ENCODE data around the gene RSPO1. TPM values are rescaled to one million over a fixed set of nuclear protein-coding genes. Genes with fewer than 3 reads are reported as not detected.

Gene RSPO1
- total and polyA plus RNA-seq, 2 of the 13 experiments (the other 11 are each of a cell fraction or from before 2014, with no cell fraction given) = not detected

DNA sequence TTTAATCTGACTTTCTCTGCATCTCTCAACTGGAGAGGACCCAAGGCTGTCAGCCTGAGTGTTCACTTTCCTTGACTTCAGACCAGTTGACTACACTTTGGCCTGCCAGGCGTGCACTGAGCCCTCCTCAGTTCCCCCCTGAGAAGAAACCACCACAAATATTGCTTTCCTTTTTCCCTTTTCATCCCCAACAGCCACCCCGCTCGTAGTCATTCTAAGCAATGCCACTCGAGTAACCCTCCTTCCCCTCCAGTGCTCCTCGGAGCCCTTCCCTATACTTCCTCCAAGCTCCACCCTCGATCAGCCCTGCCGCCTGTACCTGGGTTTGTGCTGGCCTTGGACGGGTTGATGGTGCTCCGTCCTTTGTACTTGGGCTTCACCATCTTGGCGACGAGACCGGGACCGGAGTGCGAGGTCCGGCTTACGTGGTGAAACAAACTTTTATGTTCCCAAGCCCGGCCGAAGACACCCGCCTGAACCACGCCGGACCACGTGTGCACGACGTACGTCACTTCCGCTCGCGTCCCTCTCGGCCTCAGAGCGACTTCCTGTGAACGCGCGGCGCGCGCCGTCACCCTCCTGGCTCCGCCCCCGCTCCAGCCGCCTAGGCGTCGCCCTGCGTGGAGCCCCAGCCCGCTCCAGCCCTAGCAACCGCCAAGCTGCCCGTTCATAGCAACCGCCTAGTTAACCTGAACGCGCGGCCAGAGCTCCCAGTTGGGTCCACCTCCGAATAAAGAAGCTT is 39.1 kb downstream of the RSPO1 start, which contains the start of gene GNL2 (continued):
- TF ChIP-seq ZNF138 (CRISPR knock-in tag; IDR thresholded peaks at IDR 0.05; ENCODE audit: low read depth) = peak; percentile 78; the same call in 1 of the 2 replicates
- TF ChIP-seq REPIN1 (CRISPR knock-in tag; IDR thresholded peaks at IDR 0.05; ENCODE audit: borderline replicate concordance, low read depth) = peak; percentile 47; the same call in 1 of the 2 replicates
- peak; percentile 28 for TF ChIP-seq CTCF (CRISPR knock-in tag; IDR thresholded peaks at IDR 0.05)
- 0 out of 2 replicates have a peak, but pooled peaks have one; percentile 74 for TF ChIP-seq EED (CRISPR knock-in tag; IDR thresholded peaks at IDR 0.05)
- no peak for TF ChIP-seq ZNF775 (CRISPR knock-in tag; IDR thresholded peaks at IDR 0.05; ENCODE audit: borderline replicate concordance)
- 0 out of 2 replicates have a peak, but pooled peaks have one; percentile 21 for TF ChIP-seq TFE3 (CRISPR knock-in tag; IDR thresholded peaks at IDR 0.05)
- no peak for TF ChIP-seq ZNF558 (CRISPR knock-in tag; IDR thresholded peaks at IDR 0.05; ENCODE audit: borderline replicate concordance)
- TF ChIP-seq, protein P1, sequence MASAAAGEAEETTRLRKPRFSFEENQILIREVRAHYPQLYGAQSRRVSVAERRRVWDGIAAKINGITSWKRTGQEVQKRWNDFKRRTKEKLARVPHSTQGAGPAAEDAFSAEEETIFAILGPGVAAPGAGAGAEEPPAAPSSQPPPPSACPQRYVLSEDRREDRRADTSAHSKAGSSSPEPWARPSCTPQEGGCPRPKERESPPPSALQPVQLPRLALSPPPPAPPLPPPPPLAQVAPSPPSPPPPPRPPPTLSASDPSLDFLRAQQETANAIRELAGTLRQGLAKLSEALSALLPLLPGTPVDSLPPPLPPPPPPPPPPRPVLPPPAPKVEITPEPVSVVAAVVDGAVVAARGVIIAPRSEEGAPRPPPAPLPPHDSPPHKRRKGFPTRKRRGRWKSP (CRISPR knock-in tag; IDR thresholded peaks at IDR 0.05) = no peak
- TF ChIP-seq ZNF660 (CRISPR knock-in tag; IDR thresholded peaks at IDR 0.05; ENCODE audit: borderline replicate concordance, low read depth) = no peak
- TF ChIP-seq PREB (CRISPR knock-in tag; IDR thresholded peaks at IDR 0.05) = no peak
- TF ChIP-seq MEF2D (CRISPR knock-in tag; IDR thresholded peaks at IDR 0.05) = peak; percentile 51; the same call in 1 of the 2 replicates
- TF ChIP-seq RELA (CRISPR knock-in tag; IDR thresholded peaks at IDR 0.05) = no peak
- TF ChIP-seq, protein P2, sequence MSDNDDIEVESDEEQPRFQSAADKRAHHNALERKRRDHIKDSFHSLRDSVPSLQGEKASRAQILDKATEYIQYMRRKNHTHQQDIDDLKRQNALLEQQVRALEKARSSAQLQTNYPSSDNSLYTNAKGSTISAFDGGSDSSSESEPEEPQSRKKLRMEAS (IDR thresholded peaks at IDR 0.05) = peak; percentile 99
- TF ChIP-seq ZSCAN5A (CRISPR knock-in tag; IDR thresholded peaks at IDR 0.05; ENCODE audit: borderline replicate concordance) = no peak
- no peak for TF ChIP-seq FOXM1 (CRISPR knock-in tag; IDR thresholded peaks at IDR 0.05)
- peak; percentile 31; the same call in 1 of the 2 replicates for TF ChIP-seq CBX5 (CRISPR knock-in tag; IDR thresholded peaks at IDR 0.05; ENCODE audit: borderline replicate concordance)
- TF ChIP-seq ZNF816 (CRISPR knock-in tag; IDR thresholded peaks at IDR 0.05; ENCODE audit: borderline replicate concordance) = no peak
- TF ChIP-seq ZSCAN21 (CRISPR knock-in tag; IDR thresholded peaks at IDR 0.05; ENCODE audit: borderline replicate concordance) = no peak
- no peak for TF ChIP-seq ONECUT2 (CRISPR knock-in tag; IDR thresholded peaks at IDR 0.05)
- TF ChIP-seq MAFF (IDR thresholded peaks at IDR 0.05; ENCODE audit: low read depth, low read length) = no peak
- TF ChIP-seq ZNF34 (CRISPR knock-in tag; IDR thresholded peaks at IDR 0.05; ENCODE audit: borderline replicate concordance) = no peak
- TF ChIP-seq KAT2B (IDR thresholded peaks at IDR 0.05; ENCODE audit: borderline replicate concordance, low read depth, low read length) = no peak
